Activated CD8-positive, alpha-beta memory T cell treated with anti-CD3 and anti-CD28 coated beads, Interleukin-2, amount 50 U/mL, for 48 hours (primary cell): ENCODE results near the gene RTEL1.
"Not testable (repeated sequence)": the region's sequence is repeated elsewhere in the genome, so short reads cannot be mapped to it uniquely, and the experiment has no call there.

Experiments
- DNase-seq: peaks from one replicate; pipeline ENCODE4 v3.0.0-alpha.2; 2020

Gene RTEL1, protein sequence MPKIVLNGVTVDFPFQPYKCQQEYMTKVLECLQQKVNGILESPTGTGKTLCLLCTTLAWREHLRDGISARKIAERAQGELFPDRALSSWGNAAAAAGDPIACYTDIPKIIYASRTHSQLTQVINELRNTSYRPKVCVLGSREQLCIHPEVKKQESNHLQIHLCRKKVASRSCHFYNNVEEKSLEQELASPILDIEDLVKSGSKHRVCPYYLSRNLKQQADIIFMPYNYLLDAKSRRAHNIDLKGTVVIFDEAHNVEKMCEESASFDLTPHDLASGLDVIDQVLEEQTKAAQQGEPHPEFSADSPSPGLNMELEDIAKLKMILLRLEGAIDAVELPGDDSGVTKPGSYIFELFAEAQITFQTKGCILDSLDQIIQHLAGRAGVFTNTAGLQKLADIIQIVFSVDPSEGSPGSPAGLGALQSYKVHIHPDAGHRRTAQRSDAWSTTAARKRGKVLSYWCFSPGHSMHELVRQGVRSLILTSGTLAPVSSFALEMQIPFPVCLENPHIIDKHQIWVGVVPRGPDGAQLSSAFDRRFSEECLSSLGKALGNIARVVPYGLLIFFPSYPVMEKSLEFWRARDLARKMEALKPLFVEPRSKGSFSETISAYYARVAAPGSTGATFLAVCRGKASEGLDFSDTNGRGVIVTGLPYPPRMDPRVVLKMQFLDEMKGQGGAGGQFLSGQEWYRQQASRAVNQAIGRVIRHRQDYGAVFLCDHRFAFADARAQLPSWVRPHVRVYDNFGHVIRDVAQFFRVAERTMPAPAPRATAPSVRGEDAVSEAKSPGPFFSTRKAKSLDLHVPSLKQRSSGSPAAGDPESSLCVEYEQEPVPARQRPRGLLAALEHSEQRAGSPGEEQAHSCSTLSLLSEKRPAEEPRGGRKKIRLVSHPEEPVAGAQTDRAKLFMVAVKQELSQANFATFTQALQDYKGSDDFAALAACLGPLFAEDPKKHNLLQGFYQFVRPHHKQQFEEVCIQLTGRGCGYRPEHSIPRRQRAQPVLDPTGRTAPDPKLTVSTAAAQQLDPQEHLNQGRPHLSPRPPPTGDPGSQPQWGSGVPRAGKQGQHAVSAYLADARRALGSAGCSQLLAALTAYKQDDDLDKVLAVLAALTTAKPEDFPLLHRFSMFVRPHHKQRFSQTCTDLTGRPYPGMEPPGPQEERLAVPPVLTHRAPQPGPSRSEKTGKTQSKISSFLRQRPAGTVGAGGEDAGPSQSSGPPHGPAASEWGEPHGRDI (N-terminal part only)

GRCh38 chr20:63657937-63658748 lies at the start of gene RTEL1:
RTEL1 (plus strand) TSS chr20:63658312; CDS start chr20:63659403, 1,091 bp downstream.
- DNase-seq = peak; percentile 98

DNA sequence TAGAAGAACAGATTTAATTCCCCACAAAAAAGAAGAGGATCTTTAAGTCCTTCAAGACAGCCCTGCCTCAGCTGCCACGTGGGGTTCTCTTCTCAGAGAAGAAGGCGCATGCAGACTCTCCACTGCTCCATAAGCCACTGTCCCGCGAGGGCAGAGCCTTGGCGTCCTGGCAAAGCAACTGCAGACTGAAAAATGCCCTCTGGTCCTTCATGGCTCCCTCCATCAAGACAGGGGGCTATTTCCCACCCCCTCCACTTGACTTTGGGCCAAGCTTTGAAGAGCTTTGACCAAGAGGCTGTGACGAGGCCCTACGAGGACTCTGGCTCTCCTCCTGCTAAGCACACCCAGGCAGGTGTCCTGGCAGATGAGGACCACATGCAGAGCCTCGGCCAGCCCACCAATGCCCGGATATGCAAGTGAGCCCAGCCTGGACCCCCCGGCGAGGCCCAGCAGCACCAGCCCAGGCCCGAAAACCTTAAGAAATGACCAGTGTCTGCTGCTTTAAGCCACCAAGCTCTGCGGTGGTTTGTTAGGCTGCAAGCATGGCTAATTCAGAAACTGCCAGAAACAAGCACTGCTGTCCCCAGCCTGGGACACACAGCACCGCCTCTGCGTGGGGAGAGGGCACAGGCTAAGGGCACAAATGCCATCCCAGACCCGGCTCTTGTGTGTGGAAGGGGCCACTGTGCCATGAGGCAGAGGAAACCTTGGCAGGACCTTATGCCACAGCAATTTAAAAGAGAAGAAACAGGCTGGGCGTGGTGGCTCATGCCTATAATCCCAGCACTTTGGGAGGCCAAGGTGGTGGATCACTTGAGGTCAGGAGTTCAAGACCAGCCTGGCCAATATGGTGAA lies 47.3 kb upstream of the RTEL1 start:
- no peak for DNase-seq

- DNase-seq = no peak
Observed at GRCh38 chr20:63611646-63612045, 46.5 kb upstream of the RTEL1 start.

GRCh38 chr20:63612276-63612931 lies 45.7 kb upstream of the RTEL1 start:
- DNase-seq = no peak

DNA sequence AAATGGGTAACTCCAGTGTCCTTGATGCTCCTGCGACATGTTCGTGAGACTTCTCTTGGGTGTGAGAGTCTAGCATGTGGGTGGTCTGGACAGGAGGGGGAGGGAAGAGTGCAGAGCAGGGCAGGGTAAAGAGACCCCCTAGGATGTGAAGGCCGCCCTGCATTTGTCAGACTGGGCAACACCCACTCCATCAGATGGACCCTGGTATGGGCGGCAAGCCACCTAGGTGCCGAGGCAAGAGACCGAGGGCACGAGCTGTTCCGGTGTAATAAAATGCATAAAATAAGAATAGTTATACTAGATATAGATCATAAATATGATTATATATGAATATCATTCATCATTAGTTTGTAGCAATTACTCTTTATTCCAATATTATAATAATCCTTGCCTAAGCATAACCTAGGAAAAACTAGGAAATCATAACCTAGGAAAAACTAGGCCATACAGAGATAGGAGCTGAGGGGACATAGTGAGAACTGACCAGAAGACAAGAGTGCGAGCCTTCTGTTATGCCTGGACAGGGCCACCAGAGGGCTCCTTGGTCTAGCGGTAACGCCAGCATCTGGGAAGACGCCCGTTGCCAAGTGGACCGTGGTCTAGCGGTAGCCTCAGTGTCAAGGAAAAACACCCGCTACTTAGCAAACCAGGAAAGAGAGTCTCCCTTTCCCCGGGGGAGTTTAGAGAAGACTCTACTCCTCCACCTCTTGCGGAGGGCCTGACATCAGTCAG lies 44.1 kb upstream of the RTEL1 start:
- not testable (repeated sequence) for DNase-seq

- no peak for DNase-seq
Observed at GRCh38 chr20:63617092-63617875, 40.8 kb upstream of the RTEL1 start.

DNA sequence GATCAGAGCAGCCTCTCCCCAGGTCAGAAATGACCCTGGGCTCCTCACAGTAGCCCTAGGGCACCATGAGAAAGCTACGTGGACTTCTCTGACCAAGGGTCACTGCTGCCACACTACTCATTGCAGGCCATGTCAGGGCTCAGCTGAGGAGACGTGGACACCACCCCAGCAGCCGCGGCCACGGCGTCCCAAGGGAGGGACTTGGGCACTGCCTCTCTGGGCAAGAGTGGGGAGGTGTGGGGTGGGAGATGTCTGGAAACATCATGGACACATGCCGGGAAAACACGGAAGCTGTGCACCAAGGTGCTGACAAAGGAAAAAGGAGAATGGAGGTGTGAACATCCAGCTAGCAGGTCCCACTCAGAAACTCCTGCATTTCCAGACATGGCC lies 40.2 kb upstream of the RTEL1 start:
- no peak for DNase-seq

GRCh38 chr20:63618291-63618980 lies 39.7 kb upstream of the RTEL1 start:
- DNase-seq = no peak

DNA sequence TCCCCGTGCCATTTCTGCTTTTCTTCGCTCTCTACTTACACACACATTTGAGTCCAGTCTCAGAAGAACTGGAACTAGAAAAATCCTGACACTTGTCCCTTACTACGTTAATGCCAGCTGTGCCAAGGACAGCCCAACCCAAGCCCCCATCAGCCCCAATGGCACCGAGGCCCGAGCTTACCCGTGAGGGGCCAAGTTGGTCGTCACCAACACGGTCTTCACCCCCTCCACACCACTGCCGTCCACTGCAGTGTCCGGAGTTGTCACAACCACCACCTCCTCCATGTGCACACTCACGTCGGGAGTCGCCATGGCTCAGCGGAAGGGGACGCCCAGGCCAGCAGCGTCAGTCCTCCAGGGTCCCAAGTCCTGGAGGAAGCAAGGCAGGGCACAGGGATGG lies 39.0 kb upstream of the RTEL1 start:
- no peak for DNase-seq

DNA sequence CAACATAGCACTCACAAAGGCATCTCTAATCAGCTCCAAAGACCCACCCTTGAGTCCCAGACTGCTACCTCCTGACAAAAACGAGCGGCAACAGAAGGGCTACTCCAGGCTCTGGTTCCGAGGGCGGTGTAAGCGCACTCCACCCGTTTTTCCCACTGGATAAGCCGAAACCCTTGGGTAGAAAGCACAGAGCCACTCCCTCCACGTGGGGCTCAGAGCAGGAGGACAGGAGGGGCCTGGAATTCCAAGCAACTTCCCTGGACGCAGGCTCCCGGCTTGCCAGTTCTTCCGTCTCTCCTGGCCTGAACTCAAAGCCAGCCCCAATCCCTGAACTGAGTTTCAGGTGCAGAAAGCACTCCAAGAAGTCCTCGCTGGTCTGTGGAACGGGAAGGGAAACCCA lies 38.6 kb upstream of the RTEL1 start:
- no peak for DNase-seq

- no peak for DNase-seq
Observed at GRCh38 chr20:63620991-63621390, 37.1 kb upstream of the RTEL1 start.

DNA sequence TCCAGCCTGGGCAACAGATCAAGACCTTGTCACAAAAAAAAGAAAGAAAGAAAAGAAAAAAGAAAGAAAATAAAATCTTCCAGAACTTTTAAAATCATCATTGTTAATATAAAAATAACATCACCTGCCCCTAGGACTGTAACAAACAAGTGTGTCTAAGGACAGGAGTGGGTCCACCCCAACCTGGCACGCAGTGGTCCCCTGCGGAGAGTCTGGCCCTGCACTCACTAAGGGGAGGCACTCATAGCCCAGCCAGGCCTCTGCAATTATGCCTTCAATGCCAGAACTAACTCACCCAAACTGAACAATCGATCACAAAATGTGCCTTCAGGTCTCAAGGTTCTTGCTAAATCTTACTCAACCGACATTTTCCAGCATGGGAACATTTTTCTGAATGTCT lies 36.0 kb upstream of the RTEL1 start:
- no peak for DNase-seq

GRCh38 chr20:63622732-63623131 lies 35.4 kb upstream of the RTEL1 start:
- DNase-seq = no peak

DNA sequence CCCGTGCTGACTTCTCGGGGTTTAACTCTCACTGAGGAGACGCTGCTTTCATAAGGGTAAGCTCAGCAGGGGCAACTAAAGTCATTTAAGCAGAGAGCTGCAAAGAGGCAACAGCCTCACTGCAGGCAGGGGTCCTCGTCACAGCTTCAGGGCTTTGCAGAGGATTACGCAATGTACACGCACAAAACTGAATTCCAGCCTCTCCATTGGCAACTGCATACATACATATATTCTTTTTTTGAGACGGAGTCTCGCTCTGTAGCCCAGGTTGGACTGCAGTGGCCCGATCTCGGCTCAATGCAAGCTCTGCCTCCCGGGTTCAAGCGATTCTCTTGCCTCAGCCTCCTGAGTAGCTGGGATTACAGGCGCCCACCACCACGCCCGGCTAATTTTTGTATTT lies 33.6 kb upstream of the RTEL1 start:
- DNase-seq = no peak

GRCh38 chr20:63625771-63626423 lies 32.2 kb upstream of the RTEL1 start:
- DNase-seq = peak; percentile 75

DNA sequence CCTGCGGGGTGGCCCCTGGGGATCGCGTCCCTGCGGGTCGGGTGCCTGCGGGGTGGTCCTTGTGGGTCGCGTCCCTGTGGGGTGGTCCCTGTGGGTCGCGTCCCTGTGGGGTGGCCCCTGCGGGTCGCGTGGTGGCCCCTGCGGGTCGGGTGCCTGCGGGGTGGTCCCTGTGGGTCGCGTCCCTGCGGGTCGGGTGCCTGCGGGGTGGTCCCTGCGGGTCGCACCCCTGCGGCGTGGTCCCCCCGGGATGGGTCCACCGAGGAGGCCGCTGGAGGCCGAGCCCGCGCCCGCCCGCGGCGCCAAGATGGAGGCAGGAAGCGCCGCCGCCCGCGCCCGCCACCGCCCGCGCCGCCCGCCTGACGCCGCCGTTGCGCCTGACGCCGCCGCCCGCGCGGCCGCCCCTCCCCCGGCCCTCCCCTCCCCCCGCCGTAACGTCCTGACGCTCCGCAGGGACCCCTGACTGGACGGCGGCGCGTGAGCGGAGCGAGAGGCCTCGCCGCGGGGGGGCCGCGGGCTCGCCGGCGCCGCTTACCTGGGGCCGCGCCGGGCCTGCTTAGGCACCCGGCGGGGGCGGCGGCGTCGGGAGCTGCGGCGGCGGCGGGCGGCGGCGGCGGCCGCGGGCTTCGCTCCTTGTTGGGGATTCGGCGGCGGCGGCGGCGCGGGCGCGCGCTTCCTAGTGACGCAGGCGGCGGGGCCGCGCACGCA lies 31.5 kb upstream of the RTEL1 start, which contains the start of gene GMEB2:
TSS of gene GMEB2 (minus strand) at position 678 of the 705 bp plus-strand sequence. CDS start 7,704 bp downstream, outside the sequence.
- peak; percentile 88 for DNase-seq

GRCh38 chr20:63627129-63627750 lies 30.9 kb upstream of the RTEL1 start:
- peak; percentile 97 for DNase-seq
